Upper lobe of right lung (tissue), 1 donor: ENCODE data around the gene RFC2. TPM values are rescaled to one million over a fixed set of nuclear protein-coding genes. Genes with fewer than 3 reads are reported as not detected.

Experiments used
- ATAC-seq: fragments of 200-7000 bp; cut with Tn5 transposase; one replicate; pipeline ENCODE4 v1.9.1; 2020; ENCODE audit warnings: mild to moderate bottlenecking, moderate library complexity
- DNase-seq: peaks from one replicate; pipeline ENCODE4 v3.0.0-alpha.2; 2020
- H3K27ac ChIP-seq: fragments of 200-600 bp; one replicate; pipeline ENCODE4 v1.8.0; 2022
- H3K27me3 ChIP-seq: fragments of 200-600 bp; one replicate; pipeline ENCODE4 v1.8.0; 2022; ENCODE audit warnings: mild to moderate bottlenecking
- H3K36me3 ChIP-seq: fragments of 200-600 bp; one replicate; pipeline ENCODE4 v1.8.0; 2022
- H3K4me1 ChIP-seq: fragments of 200-600 bp; one replicate; pipeline ENCODE4 v1.8.0; 2022
- H3K4me3 ChIP-seq: fragments of 200-600 bp; one replicate; pipeline ENCODE4 v1.8.0; 2022; ENCODE audit warnings: mild to moderate bottlenecking
- H3K9me3 ChIP-seq: fragments of 200-600 bp; one replicate; pipeline ENCODE4 v1.8.0; 2022
- CTCF ChIP-seq: fragments of 200-600 bp; IDR thresholded peaks from one replicate; pipeline ENCODE4 v1.8.0; 2022; ENCODE audit warnings: antibody characterized with exemption
- intact Hi-C: fragments of 100-400 bp; cut with DNase I; formaldehyde crosslinking; loops from one replicate; pipeline ENCODE4 v1.11.0; 2022
- total RNA-seq: library from RNA; stranded (reverse); fragmentation: NEBNext Ultra II Directional; extraction: Animal tissue kit (Norgen Biotek cat#: 25700); gene quantifications from one replicate; pipeline ENCODE4 v1.2.1, GENCODE V29; 2021
- donor health status: DM: no; HTN: yes; CAD: no; lungs with severe emphysema.

Gene RFC2
- total RNA-seq, 1 donor from 2014 or later: 16.3 TPM

DNA sequence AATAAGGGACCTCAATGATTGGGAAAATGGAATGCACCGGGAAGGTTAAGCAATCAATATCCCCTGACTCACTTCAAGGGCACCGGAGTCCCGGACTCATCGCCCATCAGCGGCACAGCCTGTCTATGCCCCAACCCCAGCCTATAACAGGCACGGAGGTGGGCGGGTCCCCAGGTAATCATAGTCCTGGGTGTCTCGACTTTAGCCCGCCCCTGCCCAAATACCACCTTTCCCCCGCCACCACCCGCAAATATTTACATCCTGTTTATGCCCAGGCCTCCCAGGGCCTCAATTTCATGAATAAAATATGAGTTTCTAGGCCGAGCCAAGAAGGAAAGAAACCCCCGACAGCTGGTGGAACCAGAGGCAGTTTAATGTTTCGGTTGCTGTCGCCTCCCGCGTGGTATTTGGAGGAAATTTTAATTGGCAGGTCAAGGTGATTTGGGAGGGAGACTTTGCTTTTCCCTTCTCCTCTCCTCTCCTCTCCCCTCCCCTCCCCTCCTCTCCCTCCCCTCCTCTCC lies 15.6 kb upstream of the RFC2 start:
- no peaks in the 10 kb centered on the region for H3K27me3 ChIP-seq
- ATAC-seq (peak; percentile 53), DNase-seq (peak; percentile 73)
- H3K27ac ChIP-seq: no peak overlapping the region
- H3K4me3 ChIP-seq: peak overlapping the region; percentile 71
- intact Hi-C loops: no loop called here
- no peaks in the 10 kb centered on the region for H3K36me3 ChIP-seq
- H3K4me1 ChIP-seq: peaks cover 23% of the 10 kb centered on the region
- no peak for TF ChIP-seq CTCF
- no peaks in the 10 kb centered on the region for H3K9me3 ChIP-seq

DNA sequence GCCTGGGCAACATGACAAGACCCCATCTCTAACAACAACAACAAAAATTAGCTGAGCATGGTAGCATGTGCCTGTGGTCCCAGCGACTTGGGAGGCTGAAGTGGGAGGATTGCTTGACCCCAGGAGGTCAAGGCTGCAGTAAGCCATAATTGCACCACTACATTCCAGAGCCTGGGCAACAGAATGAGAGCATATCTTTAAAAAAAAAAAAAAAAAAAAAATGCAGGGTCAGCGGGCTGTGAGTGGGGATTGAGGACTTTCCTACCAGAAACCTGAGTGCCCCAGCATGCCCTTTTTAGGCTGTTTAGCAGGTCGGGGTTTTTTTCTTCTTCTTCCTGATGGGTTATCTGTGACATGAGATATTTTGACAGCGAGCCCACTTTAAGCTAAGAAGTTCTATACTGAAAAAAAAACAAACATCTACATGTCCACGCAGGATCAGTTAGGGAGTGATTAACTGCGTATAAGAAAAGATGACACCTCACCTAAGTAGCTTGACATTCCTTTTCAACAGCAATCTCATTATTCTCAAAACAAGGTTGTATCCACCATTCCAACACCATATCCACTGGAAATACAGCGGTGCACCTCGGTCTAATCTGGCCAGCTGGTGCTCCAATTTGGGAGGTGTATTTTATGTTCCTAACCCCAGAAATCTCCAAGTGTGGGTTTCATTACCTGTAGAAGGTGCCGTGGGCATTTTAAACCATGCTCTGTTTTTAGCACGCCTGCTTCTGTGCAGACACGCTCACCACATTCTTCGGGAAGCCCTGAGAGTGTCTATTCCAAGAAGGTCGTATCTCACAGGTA lies 13.8 kb upstream of the RFC2 start:
- H3K27ac ChIP-seq: no peak overlapping the region
- ATAC-seq (no peak), DNase-seq (no peak)
- no peaks in the 10 kb centered on the region for H3K36me3 ChIP-seq
- TF ChIP-seq CTCF: no peak
- no peak overlapping the region for H3K4me3 ChIP-seq
- H3K4me1 ChIP-seq: peaks cover 18% of the 10 kb centered on the region
- no peaks in the 10 kb centered on the region for H3K27me3 ChIP-seq
- intact Hi-C loops: no loop called here
- H3K9me3 ChIP-seq: no peaks in the 10 kb centered on the region

- no peak for ATAC-seq
- Histone ChIP-seq H3K4me1 (peaks cover 4% of the 10 kb centered on the region), H3K9me3 (no peaks in the 10 kb centered on the region), H3K27me3 (no peaks in the 10 kb centered on the region), H3K27ac (no peak overlapping the region), H3K36me3 (no peaks in the 10 kb centered on the region), H3K4me3 (no peak overlapping the region)
- intact Hi-C loops: no loop called here
- no peak for DNase-seq
- TF ChIP-seq CTCF: no peak
These were observed 12.2 kb upstream of the RFC2 start for GRCh38 chr7:74266191-74266963.

GRCh38 chr7:74263399-74264120 lies 9.4 kb upstream of the RFC2 start:
- intact Hi-C loops: no loop called here
- no peaks in the 10 kb centered on the region for H3K9me3 ChIP-seq
- no peaks in the 10 kb centered on the region for H3K4me1 ChIP-seq
- DNase-seq (no peak), ATAC-seq (no peak)
- H3K27ac ChIP-seq: no peak overlapping the region
- no peak overlapping the region for H3K4me3 ChIP-seq
- no peaks in the 10 kb centered on the region for H3K27me3 ChIP-seq
- H3K36me3 ChIP-seq: no peaks in the 10 kb centered on the region
- no peak for TF ChIP-seq CTCF

DNA sequence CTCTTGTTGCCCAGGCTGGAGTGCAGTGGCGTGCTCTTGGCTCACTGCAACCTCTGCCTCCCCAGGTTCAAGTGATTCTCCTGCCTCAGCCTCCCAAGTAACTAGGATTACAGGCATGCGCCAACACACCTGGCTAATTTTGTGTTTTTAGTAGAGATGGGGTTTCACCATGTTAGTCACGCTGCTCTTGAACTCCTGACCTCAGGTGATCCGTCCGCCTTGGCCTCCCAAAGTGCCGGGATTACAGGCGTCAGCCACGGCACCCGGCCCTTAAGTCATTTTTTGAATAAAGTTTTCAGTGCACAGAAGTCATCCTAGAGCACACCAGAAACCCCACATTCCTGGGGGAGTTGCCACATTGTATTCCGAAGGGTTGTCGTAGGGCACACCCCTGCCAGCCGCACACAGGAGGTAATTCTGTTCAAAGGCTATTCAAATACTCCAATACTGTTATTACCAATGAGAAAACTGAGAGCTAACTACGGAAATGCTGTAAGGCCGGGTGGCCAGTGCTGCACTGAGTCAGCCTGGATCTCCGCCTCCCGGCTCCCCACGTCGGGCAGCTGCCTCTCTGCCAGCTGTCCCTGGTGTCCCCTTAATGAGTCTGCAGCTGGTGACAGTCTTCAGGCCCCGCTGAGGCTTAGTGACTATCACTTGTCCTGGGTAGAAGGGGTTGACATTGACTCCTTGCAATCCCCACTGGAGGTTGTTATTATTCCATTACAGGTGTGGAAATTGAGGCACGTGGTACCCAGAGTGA lies 8.6 kb upstream of the RFC2 start:
- no peak for DNase-seq
- Histone ChIP-seq H3K9me3 (no peaks in the 10 kb centered on the region), H3K36me3 (no peaks in the 10 kb centered on the region), H3K27me3 (no peaks in the 10 kb centered on the region), H3K4me1 (no peaks in the 10 kb centered on the region), H3K27ac (no peak overlapping the region), H3K4me3 (no peak overlapping the region)
- TF ChIP-seq CTCF: no peak
- ATAC-seq: no peak
- intact Hi-C loops: no loop called here
